HepG2 (cell line): ENCODE measurements around the gene CTNNAL1. TPM values are rescaled to one million over a fixed set of nuclear protein-coding genes. Genes with fewer than 3 reads are reported as not detected.

Experiments used
- ZMAT3 ChIP-seq: sonication (generic); formaldehyde crosslinking; conservative IDR thresholded peaks from 2 replicates; pipeline ENCODE4 v1.7.0; 2021; ENCODE audit warnings: missing genetic modification reagents
- ZNF253 ChIP-seq: sonication (generic); formaldehyde crosslinking; IDR thresholded peaks from 2 replicates; pipeline ENCODE4 v1.8.0; 2022; ENCODE audit warnings: mild to moderate bottlenecking, missing genetic modification reagents, borderline replicate concordance
- ZSCAN30 ChIP-seq: sonication (generic); formaldehyde crosslinking; IDR thresholded peaks from 2 replicates; pipeline ENCODE4 v1.5.0; 2020; ENCODE audit warnings: mild to moderate bottlenecking, missing genetic modification reagents
- polyA plus RNA-seq, 8 experiments: library from polyadenylated mRNA; depleted of rRNA in 3 of 8; stranded (reverse) in 7 of 8; unstranded in 1 of 8; fragments of >200 nt; fragmentation: Illumina TruSeq in 4 of 8; extraction: Trizol in 4 of 8; gene quantifications; 2 replicates each; pipeline versions ENCODE4 v1.2.1 to v1.2.3, GENCODE V29; 2011 to 2016; ENCODE audit warnings: low read depth in 4 of 8, missing spikeins in 1 of 8, mixed read lengths in 1 of 8; ENCODE audit not compliant: insufficient read depth in 1 of 8
- total RNA-seq, 5 experiments: library from RNA; depleted of rRNA; stranded (reverse); fragments of >200 nt; fragmentation: Illumina TruSeq; extraction: Trizol; gene quantifications; 2 replicates each; pipeline ENCODE4 v1.2.3, GENCODE V29; 2016; ENCODE audit warnings: low read depth in 1 of 5
- TF ChIP-seq, protein P1 (sequence below): sonication (generic); formaldehyde crosslinking; IDR thresholded peaks from 2 replicates; pipeline ENCODE4 v1.5.1; 2020; ENCODE audit warnings: mild to moderate bottlenecking, missing genetic modification reagents
- TF ChIP-seq, protein P2 (sequence below): sonication (generic); formaldehyde crosslinking; IDR thresholded peaks from 2 replicates; pipeline ENCODE4 v1.9.0; 2021; ENCODE audit warnings: mild to moderate bottlenecking, missing genetic modification reagents

CTNNAL1 gene
- total and polyA plus RNA-seq, 2 of the 13 experiments (the other 11 are each of a cell fraction or from before 2014, with no cell fraction given) = 32.0 to 162 TPM

DNA sequence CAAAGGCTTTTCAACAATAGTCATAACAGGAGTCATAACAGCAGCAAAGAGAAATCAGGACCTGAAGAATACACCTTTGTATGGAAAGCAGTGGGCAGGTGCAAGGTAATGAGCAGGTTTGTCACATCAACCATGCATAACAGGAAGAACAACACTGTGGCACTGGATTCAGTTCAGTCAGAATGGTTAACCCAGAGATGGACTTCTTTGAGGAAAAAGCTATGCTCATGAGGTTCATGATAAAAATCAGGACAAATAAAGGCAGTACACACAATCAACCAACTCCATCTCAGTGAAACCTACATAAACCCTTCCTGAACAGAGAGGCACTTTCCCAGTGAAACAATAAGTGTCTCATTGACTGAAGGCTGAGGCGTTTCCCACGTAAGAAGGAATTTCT lies 52.1 kb downstream of the CTNNAL1 start (continued):
- TF ChIP-seq, protein P1, sequence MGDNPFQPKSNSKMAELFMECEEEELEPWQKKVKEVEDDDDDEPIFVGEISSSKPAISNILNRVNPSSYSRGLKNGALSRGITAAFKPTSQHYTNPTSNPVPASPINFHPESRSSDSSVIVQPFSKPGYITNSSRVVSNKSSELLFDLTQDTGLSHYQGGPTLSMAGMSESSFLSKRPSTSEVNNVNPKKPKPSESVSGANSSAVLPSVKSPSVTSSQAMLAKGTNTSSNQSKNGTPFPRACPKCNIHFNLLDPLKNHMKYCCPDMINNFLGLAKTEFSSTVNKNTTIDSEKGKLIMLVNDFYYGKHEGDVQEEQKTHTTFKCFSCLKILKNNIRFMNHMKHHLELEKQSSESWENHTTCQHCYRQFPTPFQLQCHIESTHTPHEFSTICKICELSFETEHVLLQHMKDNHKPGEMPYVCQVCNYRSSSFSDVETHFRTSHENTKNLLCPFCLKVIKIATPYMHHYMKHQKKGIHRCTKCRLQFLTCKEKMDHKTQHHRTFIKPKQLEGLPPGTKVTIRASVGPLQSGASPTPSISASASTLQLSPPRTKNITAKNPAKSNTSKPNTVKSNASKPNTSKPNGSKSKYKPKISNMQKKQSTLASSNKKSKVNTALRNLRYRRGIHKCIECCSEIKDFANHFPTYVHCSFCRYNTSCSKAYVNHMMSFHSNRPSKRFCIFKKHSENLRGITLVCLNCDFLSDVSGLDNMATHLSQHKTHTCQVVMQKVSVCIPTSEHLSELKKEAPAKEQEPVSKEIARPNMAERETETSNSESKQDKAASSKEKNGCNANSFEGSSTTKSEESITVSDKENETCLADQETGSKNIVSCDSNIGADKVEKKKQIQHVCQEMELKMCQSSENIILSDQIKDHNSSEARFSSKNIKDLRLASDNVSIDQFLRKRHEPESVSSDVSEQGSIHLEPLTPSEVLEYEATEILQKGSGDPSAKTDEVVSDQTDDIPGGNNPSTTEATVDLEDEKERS (CRISPR knock-in tag) = no peak
- TF ChIP-seq ZSCAN30 (CRISPR knock-in tag) (no peak), ZMAT3 (CRISPR knock-in tag) (no peak), ZNF253 (CRISPR knock-in tag) (no peak)
- TF ChIP-seq, protein P2, sequence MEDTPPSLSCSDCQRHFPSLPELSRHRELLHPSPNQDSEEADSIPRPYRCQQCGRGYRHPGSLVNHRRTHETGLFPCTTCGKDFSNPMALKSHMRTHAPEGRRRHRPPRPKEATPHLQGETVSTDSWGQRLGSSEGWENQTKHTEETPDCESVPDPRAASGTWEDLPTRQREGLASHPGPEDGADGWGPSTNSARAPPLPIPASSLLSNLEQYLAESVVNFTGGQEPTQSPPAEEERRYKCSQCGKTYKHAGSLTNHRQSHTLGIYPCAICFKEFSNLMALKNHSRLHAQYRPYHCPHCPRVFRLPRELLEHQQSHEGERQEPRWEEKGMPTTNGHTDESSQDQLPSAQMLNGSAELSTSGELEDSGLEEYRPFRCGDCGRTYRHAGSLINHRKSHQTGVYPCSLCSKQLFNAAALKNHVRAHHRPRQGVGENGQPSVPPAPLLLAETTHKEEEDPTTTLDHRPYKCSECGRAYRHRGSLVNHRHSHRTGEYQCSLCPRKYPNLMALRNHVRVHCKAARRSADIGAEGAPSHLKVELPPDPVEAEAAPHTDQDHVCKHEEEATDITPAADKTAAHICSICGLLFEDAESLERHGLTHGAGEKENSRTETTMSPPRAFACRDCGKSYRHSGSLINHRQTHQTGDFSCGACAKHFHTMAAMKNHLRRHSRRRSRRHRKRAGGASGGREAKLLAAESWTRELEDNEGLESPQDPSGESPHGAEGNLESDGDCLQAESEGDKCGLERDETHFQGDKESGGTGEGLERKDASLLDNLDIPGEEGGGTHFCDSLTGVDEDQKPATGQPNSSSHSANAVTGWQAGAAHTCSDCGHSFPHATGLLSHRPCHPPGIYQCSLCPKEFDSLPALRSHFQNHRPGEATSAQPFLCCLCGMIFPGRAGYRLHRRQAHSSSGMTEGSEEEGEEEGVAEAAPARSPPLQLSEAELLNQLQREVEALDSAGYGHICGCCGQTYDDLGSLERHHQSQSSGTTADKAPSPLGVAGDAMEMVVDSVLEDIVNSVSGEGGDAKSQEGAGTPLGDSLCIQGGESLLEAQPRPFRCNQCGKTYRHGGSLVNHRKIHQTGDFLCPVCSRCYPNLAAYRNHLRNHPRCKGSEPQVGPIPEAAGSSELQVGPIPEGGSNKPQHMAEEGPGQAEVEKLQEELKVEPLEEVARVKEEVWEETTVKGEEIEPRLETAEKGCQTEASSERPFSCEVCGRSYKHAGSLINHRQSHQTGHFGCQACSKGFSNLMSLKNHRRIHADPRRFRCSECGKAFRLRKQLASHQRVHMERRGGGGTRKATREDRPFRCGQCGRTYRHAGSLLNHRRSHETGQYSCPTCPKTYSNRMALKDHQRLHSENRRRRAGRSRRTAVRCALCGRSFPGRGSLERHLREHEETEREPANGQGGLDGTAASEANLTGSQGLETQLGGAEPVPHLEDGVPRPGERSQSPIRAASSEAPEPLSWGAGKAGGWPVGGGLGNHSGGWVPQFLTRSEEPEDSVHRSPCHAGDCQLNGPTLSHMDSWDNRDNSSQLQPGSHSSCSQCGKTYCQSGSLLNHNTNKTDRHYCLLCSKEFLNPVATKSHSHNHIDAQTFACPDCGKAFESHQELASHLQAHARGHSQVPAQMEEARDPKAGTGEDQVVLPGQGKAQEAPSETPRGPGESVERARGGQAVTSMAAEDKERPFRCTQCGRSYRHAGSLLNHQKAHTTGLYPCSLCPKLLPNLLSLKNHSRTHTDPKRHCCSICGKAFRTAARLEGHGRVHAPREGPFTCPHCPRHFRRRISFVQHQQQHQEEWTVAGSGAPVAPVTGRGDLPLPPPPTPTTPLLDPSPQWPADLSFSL (CRISPR knock-in tag) = no peak
